Body of pancreas (tissue), 4 donors: ENCODE results near the gene EDAR.

Source experiments
- CTCF ChIP-seq, 7 experiments: fragments of 450-650 bp in 4 of 7; fragments of 200-600 bp in 3 of 7; sonication (generic) in 3 of 7; IDR thresholded peaks; one replicate each; pipeline ENCODE4 v1.5.1; 2016 to 2019; ENCODE audit warnings: antibody characterized with exemption in 7 of 7
- POLR2A ChIP-seq, 3 donors: fragments of 450-650 bp; IDR thresholded peaks; one replicate each; pipeline ENCODE4 v1.6.1; 2016; ENCODE audit warnings: antibody characterized with exemption in 3 of 3, mild to moderate bottlenecking in 2 of 3

- TF ChIP-seq CTCF (IDR thresholded peaks at IDR 0.05) (no peak), POLR2A (IDR thresholded peaks at IDR 0.05) (no peak)
Observed at GRCh38 chr2:108965540-108966289, 23.3 kb downstream of the EDAR start.
